HG02588 (cell line): Measurements from ENCODE around the gene GOSR2.
"Not testable (repeated sequence)": the region's sequence is repeated elsewhere in the genome, so short reads cannot be mapped to it uniquely, and the experiment has no call there.

Source experiments
- ATAC-seq: cut with Tn5 transposase; IDR thresholded peaks from one replicate; pipeline ENCODE4 v1.9.1; 2021; ENCODE audit warnings: mild to moderate bottlenecking, moderate library complexity; ENCODE audit not compliant: unreplicated experiment

GOSR2 gene

GRCh38 chr17:46892192-46892703 is 30.7 kb upstream of the GOSR2 start:
- no peak for ATAC-seq

DNA sequence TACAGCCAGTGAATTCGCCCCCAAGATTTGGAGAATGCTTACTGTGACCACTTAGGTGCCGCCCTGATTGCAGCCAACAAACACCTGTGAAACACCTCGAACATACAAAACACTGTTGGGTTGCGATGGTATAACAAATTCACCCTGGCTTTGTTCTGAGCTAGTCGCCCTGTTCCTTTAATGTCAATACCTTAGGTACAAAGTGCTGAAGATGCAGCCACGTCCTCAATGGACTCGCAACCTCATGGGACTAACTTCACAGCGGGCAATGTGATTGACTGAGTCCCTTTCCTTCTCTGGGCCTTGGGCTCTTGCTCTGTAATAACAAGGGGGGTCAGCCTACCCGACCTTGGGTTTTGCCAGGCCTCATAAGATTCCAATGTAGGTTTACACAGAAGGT is 28.9 kb upstream of the GOSR2 start:
- no peak for ATAC-seq

- no peak for ATAC-seq
These were observed 28.3 kb upstream of the GOSR2 start for GRCh38 chr17:46894476-46895151.

- no peak for ATAC-seq
These were observed 27.8 kb upstream of the GOSR2 start for GRCh38 chr17:46895171-46895570.

GRCh38 chr17:46896991-46897390 is 26.0 kb upstream of the GOSR2 start:
- ATAC-seq, result no peak

DNA sequence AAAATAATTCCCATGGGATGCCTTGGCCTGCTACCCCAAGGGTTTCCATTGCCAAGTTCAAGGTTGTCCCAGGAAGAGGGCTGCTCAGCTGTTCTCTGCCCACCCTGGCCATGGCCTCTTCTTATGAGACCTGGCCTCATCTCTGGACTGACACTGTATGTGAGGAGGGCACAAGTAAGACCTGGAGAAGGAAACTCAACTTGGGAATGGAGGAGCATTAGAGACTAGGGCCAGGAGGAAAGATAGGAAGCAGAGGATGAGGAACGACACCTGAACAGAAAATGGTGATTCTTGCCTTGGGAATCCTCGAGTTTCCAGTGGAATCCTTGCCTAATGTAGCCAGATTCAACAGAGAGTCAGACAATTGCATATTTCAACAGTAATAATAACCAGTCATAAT is 24.6 kb upstream of the GOSR2 start:
- ATAC-seq, result no peak

DNA sequence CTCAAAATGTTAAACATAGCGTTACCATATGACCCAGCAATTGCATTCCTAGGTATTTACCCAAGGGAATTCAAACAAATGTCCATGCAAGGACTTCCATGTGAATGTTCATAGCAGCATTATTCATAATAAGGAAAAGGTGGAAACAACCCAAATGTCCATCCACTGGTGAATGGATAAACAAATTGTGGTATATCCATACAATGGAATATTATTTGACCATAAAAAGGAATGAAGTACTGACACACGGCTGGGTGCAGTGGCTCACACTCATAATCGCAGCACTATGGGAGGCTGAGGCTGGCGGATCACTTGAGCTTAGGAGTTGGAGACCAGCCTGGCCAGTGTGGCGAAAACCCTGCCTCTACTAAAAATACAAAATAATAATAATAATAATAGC is 24.1 kb upstream of the GOSR2 start:
- ATAC-seq, result no peak

- no peak for ATAC-seq
These were observed 21.7 kb upstream of the GOSR2 start for GRCh38 chr17:46901291-46901690.

DNA sequence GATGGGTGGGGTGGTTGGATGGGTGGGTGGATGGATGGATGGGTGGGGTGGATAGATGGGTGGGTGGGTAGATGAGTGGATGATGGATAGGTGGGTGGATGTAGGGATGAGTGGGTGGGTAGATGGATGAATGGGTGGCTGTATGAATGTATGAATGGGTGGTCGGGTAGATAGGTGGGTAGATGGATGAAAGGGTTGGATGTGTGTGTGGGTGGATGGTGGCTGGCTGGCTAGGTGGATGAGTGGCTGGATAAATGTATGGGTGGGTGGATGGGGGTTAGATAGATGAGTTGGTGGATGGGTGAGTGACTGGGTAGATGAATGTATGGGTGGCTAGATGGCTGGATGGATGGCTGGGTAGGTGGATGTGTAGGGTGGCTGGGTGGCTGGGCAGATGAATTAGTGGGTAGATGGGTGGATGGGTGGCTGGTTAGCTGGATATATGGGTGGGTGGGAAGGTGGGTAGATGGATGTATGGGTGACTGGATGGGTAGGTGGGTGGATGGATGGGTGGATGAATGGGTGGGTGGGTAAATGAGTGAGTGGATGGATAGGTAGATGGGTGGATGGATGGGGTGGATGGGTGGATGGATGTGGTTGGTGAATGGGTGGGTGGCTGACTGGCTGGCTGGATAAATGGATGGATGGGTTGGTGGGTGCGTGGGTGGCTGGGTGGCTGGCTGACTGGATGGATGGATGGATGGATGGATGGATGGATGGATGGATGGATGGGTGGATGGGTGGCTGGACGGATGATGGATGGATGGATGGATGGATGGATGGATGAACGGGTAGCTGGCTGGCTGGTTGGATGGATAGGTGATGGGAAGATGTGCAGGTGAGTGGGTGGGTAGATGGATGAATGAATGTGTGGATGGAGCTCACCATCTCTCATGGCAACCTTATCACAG is 18.9 kb upstream of the GOSR2 start:
- ATAC-seq, result no peak

GRCh38 chr17:46908068-46908737 is 14.8 kb upstream of the GOSR2 start:
- ATAC-seq, result no peak

DNA sequence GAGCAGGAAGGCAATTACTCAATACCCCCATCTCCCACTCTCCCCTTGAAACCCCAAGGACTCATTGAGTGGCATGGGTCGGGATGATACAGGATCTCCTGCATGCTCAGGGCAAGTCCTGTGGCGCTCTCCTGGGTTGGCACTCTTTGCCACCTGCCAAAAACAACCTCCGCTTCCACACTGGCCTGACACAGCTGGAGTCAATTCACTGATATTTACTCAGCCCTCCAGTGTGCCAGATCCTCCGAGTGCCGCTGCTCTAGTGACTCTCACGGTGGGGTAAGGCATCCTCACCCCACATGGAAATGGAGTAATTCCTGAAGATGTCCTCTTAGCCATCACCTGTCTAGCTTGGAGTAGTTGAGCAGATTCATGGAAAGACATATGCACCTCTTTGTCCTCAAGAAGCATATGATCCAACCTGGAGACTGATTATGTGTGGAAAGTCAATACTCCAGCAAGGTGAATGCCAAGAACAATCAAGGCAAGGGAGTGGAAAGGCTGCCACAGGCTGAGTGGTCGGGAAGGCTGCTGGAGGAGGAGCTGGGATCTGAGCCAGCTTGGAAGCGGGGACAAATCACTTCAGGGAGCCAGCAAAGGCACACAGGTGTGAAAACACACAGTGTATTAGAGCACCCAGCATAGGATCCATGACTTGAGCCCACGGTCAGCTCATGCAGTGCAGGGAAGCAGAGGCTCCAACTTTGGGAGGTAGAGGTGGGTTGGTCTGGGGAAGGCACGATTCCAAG is 12.6 kb upstream of the GOSR2 start:
- ATAC-seq, result no peak

- ATAC-seq, result no peak
These were observed 11.6 kb upstream of the GOSR2 start for GRCh38 chr17:46911311-46911710.

DNA sequence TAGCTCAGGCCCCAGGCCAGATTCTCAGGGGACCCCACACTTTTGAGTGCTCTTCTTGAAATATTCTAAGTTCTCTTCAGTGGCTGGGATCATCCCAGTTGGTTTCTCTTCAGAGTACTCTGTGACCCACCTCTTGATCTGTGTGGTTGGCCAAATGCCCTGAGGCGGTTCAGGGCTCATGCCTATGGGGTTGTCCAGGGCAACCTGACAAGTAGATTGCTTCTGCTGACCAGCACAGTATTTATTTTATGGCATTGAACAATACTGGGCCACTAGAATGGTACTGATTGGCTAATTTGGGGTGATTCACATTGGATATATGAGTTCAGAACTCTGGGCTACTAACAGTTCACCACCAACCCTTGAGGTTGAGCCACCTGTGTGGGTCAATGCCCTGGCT is 7.4 kb upstream of the GOSR2 start:
- no peak for ATAC-seq

- ATAC-seq, result no peak
These were observed 6.7 kb upstream of the GOSR2 start for GRCh38 chr17:46916211-46916610.

DNA sequence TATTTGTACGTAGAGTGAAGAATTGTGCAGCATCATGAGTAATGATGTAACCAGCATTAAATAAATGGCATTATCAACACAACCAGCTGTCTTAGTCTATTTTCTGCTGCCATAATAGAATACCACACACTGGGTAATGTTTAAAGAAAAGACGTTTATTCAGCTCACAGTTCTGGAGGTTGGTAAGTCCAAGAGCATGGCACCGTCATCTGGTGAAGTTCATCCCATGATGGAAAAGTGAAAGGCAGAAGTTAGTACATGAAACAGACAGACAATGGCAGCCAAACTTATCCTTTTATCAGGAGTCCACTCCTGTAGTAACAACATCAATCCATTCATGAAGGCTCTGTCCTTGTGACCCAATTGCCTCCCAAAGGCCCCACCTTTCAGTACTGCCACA is 6.3 kb upstream of the GOSR2 start:
- ATAC-seq, result no peak

GRCh38 chr17:46917041-46917440 is 5.9 kb upstream of the GOSR2 start:
- ATAC-seq, result no peak

DNA sequence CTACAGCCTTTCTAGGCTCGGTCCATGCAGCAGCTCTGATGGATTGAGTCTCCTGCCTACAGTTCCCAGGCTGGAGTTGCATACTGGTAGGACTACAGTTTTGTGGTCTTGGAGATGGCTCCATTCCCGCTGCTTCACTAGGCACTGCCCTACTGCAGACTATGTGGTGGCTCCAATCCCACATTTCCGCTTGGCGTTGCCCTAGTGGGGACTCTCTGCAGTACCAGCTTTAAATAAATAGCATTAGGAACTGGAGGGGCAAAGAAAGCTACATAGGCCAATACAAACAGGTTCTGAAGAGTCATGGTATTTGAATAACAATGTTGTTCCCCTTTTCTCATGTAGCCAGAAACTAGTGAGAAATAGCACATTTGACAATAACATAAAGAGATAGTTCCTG is 5.4 kb upstream of the GOSR2 start:
- no peak for ATAC-seq

DNA sequence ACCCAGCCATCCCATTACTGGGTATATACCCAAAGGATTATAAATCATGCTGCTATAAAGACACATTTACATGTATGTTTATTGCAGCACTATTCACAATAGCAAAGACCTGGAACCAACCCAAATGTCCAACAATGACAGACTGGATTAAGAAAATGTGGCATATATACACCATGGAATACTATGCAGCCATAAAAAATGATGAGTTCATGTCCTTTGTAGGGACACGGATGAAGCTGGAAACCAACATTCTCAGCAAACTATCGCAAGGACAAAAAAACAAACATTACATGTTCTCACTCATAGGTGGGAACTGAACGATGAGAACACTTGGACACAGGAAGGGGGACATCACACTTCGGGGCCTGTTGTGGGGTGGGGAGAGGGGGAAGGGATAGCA is 998 bp upstream of the GOSR2 start:
- not testable (repeated sequence) for ATAC-seq

- ATAC-seq, result no peak
These were observed 515 bp upstream of the GOSR2 start for GRCh38 chr17:46922487-46922803.

DNA sequence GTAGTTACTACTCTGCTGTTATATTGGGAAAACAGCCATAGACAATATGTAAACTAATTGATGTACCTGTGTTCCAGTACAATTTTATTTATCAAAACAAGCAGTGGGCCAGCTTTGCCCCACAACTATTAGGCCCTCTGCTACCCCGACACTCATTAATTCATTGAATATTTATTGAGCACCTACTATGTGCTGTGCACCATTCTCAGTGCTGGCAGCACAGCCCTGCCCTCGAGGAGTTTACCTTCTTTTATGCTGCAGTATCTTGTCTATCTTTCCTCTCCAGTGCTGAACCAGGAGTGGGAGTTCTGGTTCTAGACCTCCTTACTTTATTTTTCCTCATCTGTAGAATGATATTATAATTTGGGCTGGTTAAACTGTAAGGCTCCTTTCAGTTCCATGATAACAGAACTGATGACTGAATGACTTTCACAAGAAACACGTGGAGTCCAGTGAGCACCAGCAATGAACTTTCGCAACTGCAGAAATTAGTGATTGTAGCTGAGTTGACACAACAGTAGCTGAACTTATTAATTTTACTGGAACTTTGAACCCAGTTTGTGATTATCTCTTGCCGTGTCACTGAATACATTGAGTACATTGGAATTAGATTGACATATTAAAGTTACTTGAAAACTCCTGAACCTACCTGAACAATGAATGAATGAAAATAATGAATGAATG is 2.4 kb downstream of the GOSR2 start:
- ATAC-seq, result no peak
